H1 (cell line): ENCODE data around the gene EHD2.

Experiments
- CTCF ChIP-seq, 3 experiments: IDR thresholded peaks; 1 replicate in 2 of 3; 2 replicates in 1 of 3; pipeline versions ENCODE4 v1.5.1 to v1.6.1; 2011; ENCODE audit warnings: low read length in 3 of 3, mild to moderate bottlenecking in 3 of 3, inconsistent platforms in 2 of 3, low read depth in 1 of 3, moderate library complexity in 1 of 3; ENCODE audit not compliant: insufficient read depth in 1 of 3; ENCODE audit errors: control extremely low read depth in 1 of 3
- EP300 ChIP-seq, 2 experiments: IDR thresholded peaks; 1 replicate in 1 of 2; 2 replicates in 1 of 2; pipeline ENCODE4 v1.6.1; 2011 to 2012; ENCODE audit warnings: low read depth in 2 of 2, low read length in 2 of 2, mild to moderate bottlenecking in 2 of 2, borderline replicate concordance in 1 of 2, inconsistent platforms in 1 of 2, moderate library complexity in 1 of 2
- POLR2A ChIP-seq, 2 experiments: IDR thresholded peaks; 1 replicate in 1 of 2; 2 replicates in 1 of 2; pipeline ENCODE4 v1.6.1; 2011; ENCODE audit warnings: low read depth in 2 of 2, low read length in 2 of 2, mild to moderate bottlenecking in 2 of 2; ENCODE audit errors: control extremely low read depth in 1 of 2
- SIN3A ChIP-seq, 2 experiments: IDR thresholded peaks in 1 of 2; conservative IDR thresholded peaks in 1 of 2; 2 replicates each; pipeline ENCODE4 v1.6.1; 2011 to 2012; ENCODE audit warnings: low read length in 2 of 2, improper control_type of control experiment in 1 of 2, low read depth in 1 of 2, mild to moderate bottlenecking in 1 of 2
- TCF12 ChIP-seq: IDR thresholded peaks from 2 replicates; pipeline ENCODE4 v1.6.1; 2011; ENCODE audit warnings: low read depth, mild to moderate bottlenecking, low read length

- no peak for TF ChIP-seq CTCF (IDR thresholded peaks at IDR 0.05; ENCODE audit: control extremely low read depth in 1 of 3, insufficient read depth in 1 of 3, low read depth in 1 of 3, low read length in 3 of 3)
- TF ChIP-seq TCF12, result no peak
- no peak for TF ChIP-seq SIN3A (conservative IDR thresholded peaks at IDR 0.05 in 1 of 2, IDR thresholded peaks at IDR 0.05 in 1 of 2; ENCODE audit: low read depth in 1 of 2, low read length in 2 of 2)
- TF ChIP-seq POLR2A (IDR thresholded peaks at IDR 0.05; ENCODE audit: control extremely low read depth in 1 of 2, low read depth in 2 of 2, low read length in 2 of 2), result no peak
- no peak for TF ChIP-seq EP300 (IDR thresholded peaks at IDR 0.05; ENCODE audit: borderline replicate concordance in 1 of 2, low read depth in 2 of 2, low read length in 2 of 2)
Observed at GRCh38 chr19:47686679-47687450, 26.4 kb upstream of the EHD2 start.
